HEK293 (cell line): Measurements from ENCODE around the gene HOXC11.

Source experiments
- ATF2 ChIP-seq: fragments of 450-650 bp; formaldehyde crosslinking; IDR thresholded peaks from 2 replicates; pipeline ENCODE4 v1.5.1; 2016; ENCODE audit warnings: missing biosample characterization, missing genetic modification characterization, low read depth
- PATZ1 ChIP-seq: fragments of 450-650 bp; formaldehyde crosslinking; IDR thresholded peaks from 2 replicates; pipeline ENCODE4 v1.5.1; 2016; ENCODE audit warnings: missing biosample characterization, missing genetic modification characterization
- REST ChIP-seq: fragments of 450-650 bp; formaldehyde crosslinking; IDR thresholded peaks from 2 replicates; pipeline ENCODE4 v1.5.1; 2016; ENCODE audit warnings: missing biosample characterization, missing genetic modification characterization
- ZFP3 ChIP-seq: fragments of 450-650 bp; formaldehyde crosslinking; IDR thresholded peaks from 2 replicates; pipeline ENCODE4 v1.5.1; 2016; ENCODE audit warnings: low read depth, missing biosample characterization, missing genetic modification characterization
- ZFP69B ChIP-seq: fragments of 450-650 bp; formaldehyde crosslinking; IDR thresholded peaks from 2 replicates; pipeline ENCODE4 v1.5.1; 2016; ENCODE audit warnings: missing biosample characterization, missing genetic modification characterization
- ZNF175 ChIP-seq: fragments of 450-650 bp; formaldehyde crosslinking; IDR thresholded peaks from 2 replicates; pipeline ENCODE4 v1.5.1; 2016; ENCODE audit warnings: missing biosample characterization, missing genetic modification characterization
- ZNF23 ChIP-seq: fragments of 450-650 bp; formaldehyde crosslinking; IDR thresholded peaks from 2 replicates; pipeline ENCODE4 v1.5.1; 2016; ENCODE audit warnings: missing biosample characterization, missing genetic modification characterization, borderline replicate concordance
- ZNF274 ChIP-seq, 2 experiments: fragments of 200-500 bp in 1 of 2; fragments of 450-650 bp in 1 of 2; sonication (Bioruptor generic) in 1 of 2; formaldehyde crosslinking in 1 of 2; IDR thresholded peaks; 2 replicates each; pipeline versions ENCODE4 v1.5.1 to v1.6.1; 2014 to 2016; ENCODE audit warnings: borderline replicate concordance in 1 of 2, inconsistent platforms in 1 of 2, low read length in 1 of 2, missing biosample characterization in 1 of 2, missing genetic modification characterization in 1 of 2
- ZNF311 ChIP-seq: fragments of 450-650 bp; formaldehyde crosslinking; IDR thresholded peaks from 2 replicates; pipeline ENCODE4 v1.5.1; 2017; ENCODE audit warnings: missing biosample characterization, missing genetic modification characterization, borderline replicate concordance
- ZNF48 ChIP-seq: fragments of 450-650 bp; formaldehyde crosslinking; IDR thresholded peaks from 2 replicates; pipeline ENCODE4 v1.5.1; 2016; ENCODE audit warnings: missing biosample characterization, missing genetic modification characterization
- ZNF529 ChIP-seq: fragments of 450-650 bp; formaldehyde crosslinking; IDR thresholded peaks from 2 replicates; pipeline ENCODE4 v1.5.1; 2017; ENCODE audit warnings: missing genetic modification characterization, missing biosample characterization; ENCODE audit not compliant: insufficient replicate concordance
- TF ChIP-seq, protein P1 (sequence below): fragments of 450-650 bp; formaldehyde crosslinking; IDR thresholded peaks from 2 replicates; pipeline ENCODE4 v1.5.1; 2017; ENCODE audit warnings: missing biosample characterization, missing genetic modification characterization
- TF ChIP-seq, protein P2 (sequence below): fragments of 450-650 bp; formaldehyde crosslinking; IDR thresholded peaks from 2 replicates; pipeline ENCODE4 v1.5.1; 2016; ENCODE audit warnings: missing biosample characterization, missing genetic modification characterization
- TF ChIP-seq, protein P3 (sequence below): fragments of 450-650 bp; formaldehyde crosslinking; IDR thresholded peaks from 2 replicates; pipeline ENCODE4 v1.5.1; 2016; ENCODE audit warnings: missing biosample characterization, missing genetic modification characterization

GRCh38 chr12:53924521-53925405 lies 48.2 kb upstream of the HOXC11 start:
- TF ChIP-seq ZNF529 (tag by site-specific recombination) (no peak), ZNF48 (no peak), ZNF311 (tag by site-specific recombination) (no peak), REST (no peak), ZNF274 (IDR thresholded peaks at IDR 0.05; ENCODE audit: low read length) (no peak), ZNF274 (tag by site-specific recombination; IDR thresholded peaks at IDR 0.05; ENCODE audit: borderline replicate concordance) (no peak), ZFP3 (no peak), PATZ1 (tag by site-specific recombination) (no peak), ZNF23 (tag by site-specific recombination) (no peak), ATF2 (tag by site-specific recombination) (no peak), ZNF175 (tag by site-specific recombination) (no peak), ZFP69B (tag by site-specific recombination) (no peak)
- TF ChIP-seq, protein P1, sequence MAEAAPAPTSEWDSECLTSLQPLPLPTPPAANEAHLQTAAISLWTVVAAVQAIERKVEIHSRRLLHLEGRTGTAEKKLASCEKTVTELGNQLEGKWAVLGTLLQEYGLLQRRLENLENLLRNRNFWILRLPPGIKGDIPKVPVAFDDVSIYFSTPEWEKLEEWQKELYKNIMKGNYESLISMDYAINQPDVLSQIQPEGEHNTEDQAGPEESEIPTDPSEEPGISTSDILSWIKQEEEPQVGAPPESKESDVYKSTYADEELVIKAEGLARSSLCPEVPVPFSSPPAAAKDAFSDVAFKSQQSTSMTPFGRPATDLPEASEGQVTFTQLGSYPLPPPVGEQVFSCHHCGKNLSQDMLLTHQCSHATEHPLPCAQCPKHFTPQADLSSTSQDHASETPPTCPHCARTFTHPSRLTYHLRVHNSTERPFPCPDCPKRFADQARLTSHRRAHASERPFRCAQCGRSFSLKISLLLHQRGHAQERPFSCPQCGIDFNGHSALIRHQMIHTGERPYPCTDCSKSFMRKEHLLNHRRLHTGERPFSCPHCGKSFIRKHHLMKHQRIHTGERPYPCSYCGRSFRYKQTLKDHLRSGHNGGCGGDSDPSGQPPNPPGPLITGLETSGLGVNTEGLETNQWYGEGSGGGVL (tag by site-specific recombination) = no peak
- TF ChIP-seq, protein P2, sequence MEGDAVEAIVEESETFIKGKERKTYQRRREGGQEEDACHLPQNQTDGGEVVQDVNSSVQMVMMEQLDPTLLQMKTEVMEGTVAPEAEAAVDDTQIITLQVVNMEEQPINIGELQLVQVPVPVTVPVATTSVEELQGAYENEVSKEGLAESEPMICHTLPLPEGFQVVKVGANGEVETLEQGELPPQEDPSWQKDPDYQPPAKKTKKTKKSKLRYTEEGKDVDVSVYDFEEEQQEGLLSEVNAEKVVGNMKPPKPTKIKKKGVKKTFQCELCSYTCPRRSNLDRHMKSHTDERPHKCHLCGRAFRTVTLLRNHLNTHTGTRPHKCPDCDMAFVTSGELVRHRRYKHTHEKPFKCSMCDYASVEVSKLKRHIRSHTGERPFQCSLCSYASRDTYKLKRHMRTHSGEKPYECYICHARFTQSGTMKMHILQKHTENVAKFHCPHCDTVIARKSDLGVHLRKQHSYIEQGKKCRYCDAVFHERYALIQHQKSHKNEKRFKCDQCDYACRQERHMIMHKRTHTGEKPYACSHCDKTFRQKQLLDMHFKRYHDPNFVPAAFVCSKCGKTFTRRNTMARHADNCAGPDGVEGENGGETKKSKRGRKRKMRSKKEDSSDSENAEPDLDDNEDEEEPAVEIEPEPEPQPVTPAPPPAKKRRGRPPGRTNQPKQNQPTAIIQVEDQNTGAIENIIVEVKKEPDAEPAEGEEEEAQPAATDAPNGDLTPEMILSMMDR (tag by site-specific recombination) = no peak
- TF ChIP-seq, protein P3, sequence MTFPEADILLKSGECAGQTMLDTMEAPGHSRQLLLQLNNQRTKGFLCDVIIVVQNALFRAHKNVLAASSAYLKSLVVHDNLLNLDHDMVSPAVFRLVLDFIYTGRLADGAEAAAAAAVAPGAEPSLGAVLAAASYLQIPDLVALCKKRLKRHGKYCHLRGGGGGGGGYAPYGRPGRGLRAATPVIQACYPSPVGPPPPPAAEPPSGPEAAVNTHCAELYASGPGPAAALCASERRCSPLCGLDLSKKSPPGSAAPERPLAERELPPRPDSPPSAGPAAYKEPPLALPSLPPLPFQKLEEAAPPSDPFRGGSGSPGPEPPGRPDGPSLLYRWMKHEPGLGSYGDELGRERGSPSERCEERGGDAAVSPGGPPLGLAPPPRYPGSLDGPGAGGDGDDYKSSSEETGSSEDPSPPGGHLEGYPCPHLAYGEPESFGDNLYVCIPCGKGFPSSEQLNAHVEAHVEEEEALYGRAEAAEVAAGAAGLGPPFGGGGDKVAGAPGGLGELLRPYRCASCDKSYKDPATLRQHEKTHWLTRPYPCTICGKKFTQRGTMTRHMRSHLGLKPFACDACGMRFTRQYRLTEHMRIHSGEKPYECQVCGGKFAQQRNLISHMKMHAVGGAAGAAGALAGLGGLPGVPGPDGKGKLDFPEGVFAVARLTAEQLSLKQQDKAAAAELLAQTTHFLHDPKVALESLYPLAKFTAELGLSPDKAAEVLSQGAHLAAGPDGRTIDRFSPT = no peak
